PC-9 (cell line): ENCODE data around the gene DVL2.

Experiments used
- EZH2 ChIP-seq: fragments of 200-600 bp; sonication (generic); IDR thresholded peaks from 2 replicates; pipeline ENCODE4 v1.8.0; 2017; ENCODE audit warnings: antibody characterized with exemption, low read depth
- TF ChIP-seq, protein P1 (sequence below): fragments of 200-600 bp; sonication (generic); conservative IDR thresholded peaks from 2 replicates; pipeline ENCODE4 v1.6.1; 2017; ENCODE audit warnings: mixed run types, antibody characterized with exemption, mild to moderate bottlenecking, moderate library complexity

DNA sequence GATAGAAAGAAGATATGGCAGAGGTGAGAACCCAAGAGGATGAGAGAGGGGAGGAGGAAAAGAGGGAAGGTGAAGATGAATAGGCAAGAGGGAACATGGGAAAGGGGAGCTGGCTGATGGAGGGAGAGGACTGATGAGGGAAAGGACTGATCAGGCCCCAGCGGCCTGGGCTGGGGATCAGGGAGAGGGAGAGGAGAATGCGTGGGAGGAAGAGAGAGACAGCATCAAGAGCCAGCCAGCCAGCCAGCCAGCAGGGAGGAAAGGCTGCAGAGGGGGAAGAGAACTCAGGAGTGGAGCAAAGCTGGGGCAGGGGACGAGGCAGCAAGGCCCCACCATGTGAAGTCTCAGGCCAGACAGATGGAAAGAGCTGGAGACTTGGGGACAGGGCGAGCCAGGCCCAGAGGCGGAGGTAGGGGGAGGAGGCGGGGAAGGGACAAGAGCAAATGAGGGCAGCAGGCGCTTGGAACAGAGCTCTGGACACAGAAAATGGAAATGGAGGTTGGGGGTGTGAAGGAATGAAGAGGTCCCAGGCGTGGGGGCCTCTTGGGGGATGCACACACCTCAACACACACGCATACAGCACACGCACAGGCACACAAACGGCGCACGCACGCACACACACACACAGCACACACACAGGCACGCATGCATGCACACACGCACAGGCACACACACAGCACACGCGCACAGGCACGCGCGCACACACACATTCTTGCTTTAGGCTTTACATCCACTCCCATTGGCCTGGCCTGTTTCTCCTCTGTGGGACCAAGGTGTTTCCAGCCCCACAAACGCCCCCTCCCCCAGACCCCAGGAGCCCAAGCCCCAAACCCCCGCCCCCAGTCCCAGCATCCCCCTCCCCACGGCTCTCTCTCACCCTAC lies 27.0 kb downstream of the DVL2 start:
- TF ChIP-seq, protein P1, sequence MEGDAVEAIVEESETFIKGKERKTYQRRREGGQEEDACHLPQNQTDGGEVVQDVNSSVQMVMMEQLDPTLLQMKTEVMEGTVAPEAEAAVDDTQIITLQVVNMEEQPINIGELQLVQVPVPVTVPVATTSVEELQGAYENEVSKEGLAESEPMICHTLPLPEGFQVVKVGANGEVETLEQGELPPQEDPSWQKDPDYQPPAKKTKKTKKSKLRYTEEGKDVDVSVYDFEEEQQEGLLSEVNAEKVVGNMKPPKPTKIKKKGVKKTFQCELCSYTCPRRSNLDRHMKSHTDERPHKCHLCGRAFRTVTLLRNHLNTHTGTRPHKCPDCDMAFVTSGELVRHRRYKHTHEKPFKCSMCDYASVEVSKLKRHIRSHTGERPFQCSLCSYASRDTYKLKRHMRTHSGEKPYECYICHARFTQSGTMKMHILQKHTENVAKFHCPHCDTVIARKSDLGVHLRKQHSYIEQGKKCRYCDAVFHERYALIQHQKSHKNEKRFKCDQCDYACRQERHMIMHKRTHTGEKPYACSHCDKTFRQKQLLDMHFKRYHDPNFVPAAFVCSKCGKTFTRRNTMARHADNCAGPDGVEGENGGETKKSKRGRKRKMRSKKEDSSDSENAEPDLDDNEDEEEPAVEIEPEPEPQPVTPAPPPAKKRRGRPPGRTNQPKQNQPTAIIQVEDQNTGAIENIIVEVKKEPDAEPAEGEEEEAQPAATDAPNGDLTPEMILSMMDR, result no peak
- TF ChIP-seq EZH2, result no peak
